Stimulated activated CD8-positive, alpha-beta memory T cell treated with anti-CD3 and anti-CD28 coated beads, Interleukin-15, amount 100 ng/mL, for 24 hours (primary cell): ENCODE data around the gene SCYL1.

ENCODE experiments used
- DNase-seq: peaks from one replicate; pipeline ENCODE4 v3.0.0-alpha.2; 2020; ENCODE audit warnings: low read depth

Gene SCYL1

DNA sequence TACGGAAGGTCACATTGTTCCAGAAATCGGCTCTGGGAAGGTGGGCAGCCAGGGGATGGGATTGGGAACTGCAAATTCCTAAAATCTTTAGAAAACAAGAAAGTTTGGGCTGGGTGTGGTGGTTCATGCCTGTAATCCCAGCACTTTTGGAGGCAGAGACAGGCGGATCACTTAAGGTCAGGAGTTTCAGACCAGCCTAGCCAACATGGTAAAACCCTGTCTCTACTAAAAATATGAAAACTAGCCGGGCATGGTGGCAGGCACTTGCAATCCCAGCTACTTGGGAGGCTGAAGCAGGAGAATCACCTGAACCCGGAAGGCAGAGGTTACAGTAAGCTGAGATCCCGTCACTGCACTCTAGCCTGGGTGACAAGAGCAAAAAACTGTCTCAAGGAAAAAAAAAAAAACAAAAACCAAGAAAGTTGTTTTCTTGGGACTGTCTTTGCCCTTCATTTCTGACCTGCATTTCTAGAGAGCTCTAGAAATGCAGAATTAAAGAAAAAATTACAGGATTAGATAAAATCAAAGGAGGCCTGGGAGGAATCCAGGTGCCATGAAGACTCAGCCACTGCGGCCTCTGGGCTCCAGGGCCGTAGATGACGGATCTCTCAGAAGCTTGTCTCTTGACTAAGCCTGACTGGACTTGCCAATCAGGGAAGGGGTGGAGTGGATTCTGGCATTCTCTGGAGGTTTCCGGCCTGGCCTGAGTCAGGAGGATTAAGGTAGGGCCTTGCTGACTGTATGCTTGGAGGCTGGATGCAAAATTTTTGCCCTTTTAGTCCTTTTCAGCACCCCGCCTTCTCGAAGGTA lies 31.3 kb upstream of the SCYL1 start:
- DNase-seq: no peak

DNA sequence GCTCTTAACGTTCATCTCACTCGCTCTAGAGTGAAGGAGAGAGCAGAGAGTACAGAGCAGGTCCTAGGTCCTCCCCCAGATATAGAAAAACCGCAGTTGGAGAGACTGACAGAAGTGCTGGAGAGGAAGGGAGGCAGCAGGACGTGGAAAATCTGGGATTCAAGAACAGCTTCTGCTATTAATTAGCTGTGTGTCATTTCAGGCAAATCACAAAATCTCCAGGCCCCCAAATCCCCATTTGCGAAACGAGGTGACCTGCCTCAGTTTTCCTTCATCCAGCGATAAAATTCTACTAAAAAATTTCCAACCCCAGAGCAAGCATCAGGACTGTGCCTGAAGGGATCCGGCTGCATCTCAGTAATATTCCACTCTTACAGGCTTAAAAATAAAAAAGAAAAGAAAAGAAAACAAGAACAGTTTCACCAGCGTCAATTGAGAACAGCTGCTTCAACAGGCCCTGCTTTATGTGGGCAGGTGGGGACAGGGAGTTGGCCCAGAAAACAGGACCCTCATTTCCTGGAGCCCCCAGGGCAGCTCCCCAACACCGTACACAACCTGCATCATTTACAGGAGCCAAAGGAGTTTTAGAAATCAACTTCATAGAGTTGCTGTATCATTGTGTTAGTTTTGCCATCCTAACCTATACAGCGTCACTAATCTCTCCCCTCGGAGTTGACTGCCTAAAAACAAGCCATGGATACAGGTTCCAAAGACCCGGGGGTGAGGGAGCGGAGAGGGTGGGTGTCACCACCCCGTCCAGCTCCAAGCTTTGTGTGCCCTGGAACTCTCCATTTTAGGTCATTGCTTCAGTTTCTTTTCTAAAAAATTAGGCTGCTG lies 28.4 kb upstream of the SCYL1 start:
- DNase-seq: no peak

DNA sequence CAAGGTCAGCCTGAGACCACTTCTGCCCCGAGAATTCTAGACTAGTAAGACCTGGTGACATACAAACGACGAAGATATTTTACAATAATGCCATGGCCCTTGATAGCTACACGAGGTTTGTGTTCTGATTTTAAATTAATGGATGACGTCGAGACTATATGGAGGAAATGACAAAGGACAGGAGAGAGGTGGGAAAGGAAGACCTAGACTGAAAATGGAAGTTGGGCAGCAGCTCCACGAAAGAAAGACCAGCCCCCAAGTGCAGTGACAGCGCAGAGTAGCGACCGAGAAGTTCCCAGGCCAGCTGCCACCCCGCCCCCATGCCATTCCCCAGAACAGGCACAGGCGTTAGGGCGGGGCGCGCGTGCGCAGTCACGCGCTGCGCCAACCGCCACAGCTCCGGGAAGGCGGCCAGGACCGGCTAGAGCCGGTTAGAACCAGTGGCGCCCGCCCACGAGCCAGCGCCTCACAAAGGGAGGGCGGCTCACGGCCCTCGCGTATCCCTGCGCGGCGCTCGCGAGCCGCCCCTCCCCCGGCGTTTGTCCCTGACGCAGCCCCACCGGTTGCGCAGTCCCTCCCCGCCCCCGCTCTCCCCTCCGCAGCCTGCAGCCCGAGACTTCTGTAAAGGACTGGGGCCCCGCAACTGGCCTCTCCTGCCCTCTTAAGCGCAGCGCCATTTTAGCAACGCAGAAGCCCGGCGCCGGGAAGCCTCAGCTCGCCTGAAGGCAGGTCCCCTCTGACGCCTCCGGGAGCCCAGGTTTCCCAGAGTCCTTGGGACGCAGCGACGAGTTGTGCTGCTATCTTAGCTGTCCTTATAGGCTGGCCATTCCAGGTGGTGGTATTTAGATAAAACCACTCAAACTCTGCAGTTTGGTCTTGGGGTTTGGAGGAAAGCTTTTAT lies 27.5 kb upstream of the SCYL1 start:
- peak; percentile 98 for DNase-seq

DNA sequence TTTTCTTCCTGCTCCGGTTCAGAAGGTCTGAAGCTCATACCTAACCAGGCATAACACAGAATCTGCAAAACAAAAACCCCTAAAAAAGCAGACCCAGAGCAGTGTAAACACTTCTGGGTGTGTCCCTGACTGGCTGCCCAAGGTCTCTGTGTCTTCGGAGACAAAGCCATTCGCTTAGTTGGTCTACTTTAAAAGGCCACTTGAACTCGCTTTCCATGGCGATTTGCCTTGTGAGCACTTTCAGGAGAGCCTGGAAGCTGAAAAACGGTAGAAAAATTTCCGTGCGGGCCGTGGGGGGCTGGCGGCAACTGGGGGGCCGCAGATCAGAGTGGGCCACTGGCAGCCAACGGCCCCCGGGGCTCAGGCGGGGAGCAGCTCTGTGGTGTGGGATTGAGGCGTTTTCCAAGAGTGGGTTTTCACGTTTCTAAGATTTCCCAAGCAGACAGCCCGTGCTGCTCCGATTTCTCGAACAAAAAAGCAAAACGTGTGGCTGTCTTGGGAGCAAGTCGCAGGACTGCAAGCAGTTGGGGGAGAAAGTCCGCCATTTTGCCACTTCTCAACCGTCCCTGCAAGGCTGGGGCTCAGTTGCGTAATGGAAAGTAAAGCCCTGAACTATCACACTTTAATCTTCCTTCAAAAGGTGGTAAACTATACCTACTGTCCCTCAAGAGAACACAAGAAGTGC lies 26.7 kb upstream of the SCYL1 start:
- DNase-seq: no peak

DNA sequence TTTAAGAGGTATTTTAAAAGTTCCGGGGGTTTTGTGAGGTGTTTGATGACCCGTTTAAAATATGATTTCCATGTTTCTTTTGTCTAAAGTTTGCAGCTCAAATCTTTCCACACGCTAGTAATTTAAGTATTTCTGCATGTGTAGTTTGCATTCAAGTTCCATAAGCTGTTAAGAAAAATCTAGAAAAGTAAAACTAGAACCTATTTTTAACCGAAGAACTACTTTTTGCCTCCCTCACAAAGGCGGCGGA lies 26.2 kb upstream of the SCYL1 start:
- no peak for DNase-seq

DNA sequence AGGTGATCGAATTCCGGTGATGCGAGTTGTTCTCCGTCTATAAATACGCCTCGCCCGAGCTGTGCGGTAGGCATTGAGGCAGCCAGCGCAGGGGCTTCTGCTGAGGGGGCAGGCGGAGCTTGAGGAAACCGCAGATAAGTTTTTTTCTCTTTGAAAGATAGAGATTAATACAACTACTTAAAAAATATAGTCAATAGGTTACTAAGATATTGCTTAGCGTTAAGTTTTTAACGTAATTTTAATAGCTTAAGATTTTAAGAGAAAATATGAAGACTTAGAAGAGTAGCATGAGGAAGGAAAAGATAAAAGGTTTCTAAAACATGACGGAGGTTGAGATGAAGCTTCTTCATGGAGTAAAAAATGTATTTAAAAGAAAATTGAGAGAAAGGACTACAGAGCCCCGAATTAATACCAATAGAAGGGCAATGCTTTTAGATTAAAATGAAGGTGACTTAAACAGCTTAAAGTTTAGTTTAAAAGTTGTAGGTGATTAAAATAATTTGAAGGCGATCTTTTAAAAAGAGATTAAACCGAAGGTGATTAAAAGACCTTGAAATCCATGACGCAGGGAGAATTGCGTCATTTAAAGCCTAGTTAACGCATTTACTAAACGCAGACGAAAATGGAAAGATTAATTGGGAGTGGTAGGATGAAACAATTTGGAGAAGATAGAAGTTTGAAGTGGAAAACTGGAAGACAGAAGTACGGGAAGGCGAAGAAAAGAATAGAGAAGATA lies 25.7 kb upstream of the SCYL1 start, which contains the start of gene MALAT1:
Gene MALAT1 (plus strand): TSS at position 69 of the 736 bp plus-strand sequence.
- peak; percentile 92 for DNase-seq

DNA sequence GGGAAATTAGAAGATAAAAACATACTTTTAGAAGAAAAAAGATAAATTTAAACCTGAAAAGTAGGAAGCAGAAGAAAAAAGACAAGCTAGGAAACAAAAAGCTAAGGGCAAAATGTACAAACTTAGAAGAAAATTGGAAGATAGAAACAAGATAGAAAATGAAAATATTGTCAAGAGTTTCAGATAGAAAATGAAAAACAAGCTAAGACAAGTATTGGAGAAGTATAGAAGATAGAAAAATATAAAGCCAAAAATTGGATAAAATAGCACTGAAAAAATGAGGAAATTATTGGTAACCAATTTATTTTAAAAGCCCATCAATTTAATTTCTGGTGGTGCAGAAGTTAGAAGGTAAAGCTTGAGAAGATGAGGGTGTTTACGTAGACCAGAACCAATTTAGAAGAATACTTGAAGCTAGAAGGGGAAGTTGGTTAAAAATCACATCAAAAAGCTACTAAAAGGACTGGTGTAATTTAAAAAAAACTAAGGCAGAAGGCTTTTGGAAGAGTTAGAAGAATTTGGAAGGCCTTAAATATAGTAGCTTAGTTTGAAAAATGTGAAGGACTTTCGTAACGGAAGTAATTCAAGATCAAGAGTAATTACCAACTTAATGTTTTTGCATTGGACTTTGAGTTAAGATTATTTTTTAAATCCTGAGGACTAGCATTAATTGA lies 25.0 kb upstream of the SCYL1 start:
- DNase-seq: no peak

DNA sequence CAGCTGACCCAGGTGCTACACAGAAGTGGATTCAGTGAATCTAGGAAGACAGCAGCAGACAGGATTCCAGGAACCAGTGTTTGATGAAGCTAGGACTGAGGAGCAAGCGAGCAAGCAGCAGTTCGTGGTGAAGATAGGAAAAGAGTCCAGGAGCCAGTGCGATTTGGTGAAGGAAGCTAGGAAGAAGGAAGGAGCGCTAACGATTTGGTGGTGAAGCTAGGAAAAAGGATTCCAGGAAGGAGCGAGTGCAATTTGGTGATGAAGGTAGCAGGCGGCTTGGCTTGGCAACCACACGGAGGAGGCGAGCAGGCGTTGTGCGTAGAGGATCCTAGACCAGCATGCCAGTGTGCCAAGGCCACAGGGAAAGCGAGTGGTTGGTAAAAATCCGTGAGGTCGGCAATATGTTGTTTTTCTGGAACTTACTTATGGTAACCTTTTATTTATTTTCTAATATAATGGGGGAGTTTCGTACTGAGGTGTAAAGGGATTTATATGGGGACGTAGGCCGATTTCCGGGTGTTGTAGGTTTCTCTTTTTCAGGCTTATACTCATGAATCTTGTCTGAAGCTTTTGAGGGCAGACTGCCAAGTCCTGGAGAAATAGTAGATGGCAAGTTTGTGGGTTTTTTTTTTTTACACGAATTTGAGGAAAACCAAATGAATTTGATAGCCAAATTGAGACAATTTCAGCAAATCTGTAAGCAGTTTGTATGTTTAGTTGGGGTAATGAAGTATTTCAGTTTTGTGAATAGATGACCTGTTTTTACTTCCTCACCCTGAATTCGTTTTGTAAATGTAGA lies 24.3 kb upstream of the SCYL1 start:
- no peak for DNase-seq

DNA sequence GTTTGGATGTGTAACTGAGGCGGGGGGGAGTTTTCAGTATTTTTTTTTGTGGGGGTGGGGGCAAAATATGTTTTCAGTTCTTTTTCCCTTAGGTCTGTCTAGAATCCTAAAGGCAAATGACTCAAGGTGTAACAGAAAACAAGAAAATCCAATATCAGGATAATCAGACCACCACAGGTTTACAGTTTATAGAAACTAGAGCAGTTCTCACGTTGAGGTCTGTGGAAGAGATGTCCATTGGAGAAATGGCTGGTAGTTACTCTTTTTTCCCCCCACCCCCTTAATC lies 23.8 kb upstream of the SCYL1 start:
- no peak for DNase-seq

DNA sequence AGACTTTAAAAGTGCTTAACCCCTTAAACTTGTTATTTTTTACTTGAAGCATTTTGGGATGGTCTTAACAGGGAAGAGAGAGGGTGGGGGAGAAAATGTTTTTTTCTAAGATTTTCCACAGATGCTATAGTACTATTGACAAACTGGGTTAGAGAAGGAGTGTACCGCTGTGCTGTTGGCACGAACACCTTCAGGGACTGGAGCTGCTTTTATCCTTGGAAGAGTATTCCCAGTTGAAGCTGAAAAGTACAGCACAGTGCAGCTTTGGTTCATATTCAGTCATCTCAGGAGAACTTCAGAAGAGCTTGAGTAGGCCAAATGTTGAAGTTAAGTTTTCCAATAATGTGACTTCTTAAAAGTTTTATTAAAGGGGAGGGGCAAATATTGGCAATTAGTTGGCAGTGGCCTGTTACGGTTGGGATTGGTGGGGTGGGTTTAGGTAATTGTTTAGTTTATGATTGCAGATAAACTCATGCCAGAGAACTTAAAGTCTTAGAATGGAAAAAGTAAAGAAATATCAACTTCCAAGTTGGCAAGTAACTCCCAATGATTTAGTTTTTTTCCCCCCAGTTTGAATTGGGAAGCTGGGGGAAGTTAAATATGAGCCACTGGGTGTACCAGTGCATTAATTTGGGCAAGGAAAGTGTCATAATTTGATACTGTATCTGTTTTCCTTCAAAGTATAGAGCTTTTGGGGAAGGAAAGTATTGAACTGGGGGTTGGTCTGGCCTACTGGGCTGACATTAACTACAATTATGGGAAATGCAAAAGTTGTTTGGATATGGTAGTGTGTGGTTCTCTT lies 23.2 kb upstream of the SCYL1 start:
- DNase-seq: no peak

DNA sequence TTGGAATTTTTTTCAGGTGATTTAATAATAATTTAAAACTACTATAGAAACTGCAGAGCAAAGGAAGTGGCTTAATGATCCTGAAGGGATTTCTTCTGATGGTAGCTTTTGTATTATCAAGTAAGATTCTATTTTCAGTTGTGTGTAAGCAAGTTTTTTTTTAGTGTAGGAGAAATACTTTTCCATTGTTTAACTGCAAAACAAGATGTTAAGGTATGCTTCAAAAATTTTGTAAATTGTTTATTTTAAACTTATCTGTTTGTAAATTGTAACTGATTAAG lies 22.7 kb upstream of the SCYL1 start:
- DNase-seq: no peak

DNA sequence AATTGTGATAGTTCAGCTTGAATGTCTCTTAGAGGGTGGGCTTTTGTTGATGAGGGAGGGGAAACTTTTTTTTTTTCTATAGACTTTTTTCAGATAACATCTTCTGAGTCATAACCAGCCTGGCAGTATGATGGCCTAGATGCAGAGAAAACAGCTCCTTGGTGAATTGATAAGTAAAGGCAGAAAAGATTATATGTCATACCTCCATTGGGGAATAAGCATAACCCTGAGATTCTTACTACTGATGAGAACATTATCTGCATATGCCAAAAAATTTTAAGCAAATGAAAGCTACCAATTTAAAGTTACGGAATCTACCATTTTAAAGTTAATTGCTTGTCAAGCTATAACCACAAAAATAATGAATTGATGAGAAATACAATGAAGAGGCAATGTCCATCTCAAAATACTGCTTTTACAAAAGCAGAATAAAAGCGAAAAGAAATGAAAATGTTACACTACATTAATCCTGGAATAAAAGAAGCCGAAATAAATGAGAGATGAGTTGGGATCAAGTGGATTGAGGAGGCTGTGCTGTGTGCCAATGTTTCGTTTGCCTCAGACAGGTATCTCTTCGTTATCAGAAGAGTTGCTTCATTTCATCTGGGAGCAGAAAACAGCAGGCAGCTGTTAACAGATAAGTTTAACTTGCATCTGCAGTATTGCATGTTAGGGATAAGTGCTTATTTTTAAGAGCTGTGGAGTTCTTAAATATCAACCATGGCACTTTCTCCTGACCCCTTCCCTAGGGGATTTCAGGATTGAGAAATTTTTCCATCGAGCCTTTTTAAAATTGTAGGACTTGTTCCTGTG lies 22.1 kb upstream of the SCYL1 start:
- no peak for DNase-seq

DNA sequence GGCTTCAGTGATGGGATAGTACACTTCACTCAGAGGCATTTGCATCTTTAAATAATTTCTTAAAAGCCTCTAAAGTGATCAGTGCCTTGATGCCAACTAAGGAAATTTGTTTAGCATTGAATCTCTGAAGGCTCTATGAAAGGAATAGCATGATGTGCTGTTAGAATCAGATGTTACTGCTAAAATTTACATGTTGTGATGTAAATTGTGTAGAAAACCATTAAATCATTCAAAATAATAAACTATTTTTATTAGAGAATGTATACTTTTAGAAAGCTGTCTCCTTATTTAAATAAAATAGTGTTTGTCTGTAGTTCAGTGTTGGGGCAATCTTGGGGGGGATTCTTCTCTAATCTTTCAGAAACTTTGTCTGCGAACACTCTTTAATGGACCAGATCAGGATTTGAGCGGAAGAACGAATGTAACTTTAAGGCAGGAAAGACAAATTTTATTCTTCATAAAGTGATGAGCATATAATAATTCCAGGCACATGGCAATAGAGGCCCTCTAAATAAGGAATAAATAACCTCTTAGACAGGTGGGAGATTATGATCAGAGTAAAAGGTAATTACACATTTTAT lies 21.4 kb upstream of the SCYL1 start:
- DNase-seq: no peak

DNA sequence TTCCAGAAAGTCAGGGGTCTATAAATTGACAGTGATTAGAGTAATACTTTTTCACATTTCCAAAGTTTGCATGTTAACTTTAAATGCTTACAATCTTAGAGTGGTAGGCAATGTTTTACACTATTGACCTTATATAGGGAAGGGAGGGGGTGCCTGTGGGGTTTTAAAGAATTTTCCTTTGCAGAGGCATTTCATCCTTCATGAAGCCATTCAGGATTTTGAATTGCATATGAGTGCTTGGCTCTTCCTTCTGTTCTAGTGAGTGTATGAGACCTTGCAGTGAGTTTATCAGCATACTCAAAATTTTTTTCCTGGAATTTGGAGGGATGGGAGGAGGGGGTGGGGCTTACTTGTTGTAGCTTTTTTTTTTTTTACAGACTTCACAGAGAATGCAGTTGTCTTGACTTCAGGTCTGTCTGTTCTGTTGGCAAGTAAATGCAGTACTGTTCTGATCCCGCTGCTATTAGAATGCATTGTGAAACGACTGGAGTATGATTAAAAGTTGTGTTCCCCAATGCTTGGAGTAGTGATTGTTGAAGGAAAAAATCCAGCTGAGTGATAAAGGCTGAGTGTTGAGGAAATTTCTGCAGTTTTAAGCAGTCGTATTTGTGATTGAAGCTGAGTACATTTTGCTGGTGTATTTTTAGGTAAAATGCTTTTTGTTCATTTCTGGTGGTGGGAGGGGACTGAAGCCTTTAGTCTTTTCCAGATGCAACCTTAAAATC lies 20.8 kb upstream of the SCYL1 start:
- no peak for DNase-seq

DNA sequence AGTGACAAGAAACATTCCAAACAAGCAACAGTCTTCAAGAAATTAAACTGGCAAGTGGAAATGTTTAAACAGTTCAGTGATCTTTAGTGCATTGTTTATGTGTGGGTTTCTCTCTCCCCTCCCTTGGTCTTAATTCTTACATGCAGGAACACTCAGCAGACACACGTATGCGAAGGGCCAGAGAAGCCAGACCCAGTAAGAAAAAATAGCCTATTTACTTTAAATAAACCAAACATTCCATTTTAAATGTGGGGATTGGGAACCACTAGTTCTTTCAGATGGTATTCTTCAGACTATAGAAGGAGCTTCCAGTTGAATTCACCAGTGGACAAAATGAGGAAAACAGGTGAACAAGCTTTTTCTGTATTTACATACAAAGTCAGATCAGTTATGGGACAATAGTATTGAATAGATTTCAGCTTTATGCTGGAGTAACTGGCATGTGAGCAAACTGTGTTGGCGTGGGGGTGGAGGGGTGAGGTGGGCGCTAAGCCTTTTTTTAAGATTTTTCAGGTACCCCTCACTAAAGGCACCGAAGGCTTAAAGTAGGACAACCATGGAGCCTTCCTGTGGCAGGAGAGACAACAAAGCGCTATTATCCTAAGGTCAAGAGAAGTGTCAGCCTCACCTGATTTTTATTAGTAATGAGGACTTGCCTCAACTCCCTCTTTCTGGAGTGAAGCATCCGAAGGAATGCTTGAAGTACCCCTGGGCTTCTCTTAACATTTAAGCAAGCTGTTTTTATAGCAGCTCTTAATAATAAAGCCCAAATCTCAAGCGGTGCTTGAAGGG lies 20.0 kb upstream of the SCYL1 start:
- no peak for DNase-seq

DNA sequence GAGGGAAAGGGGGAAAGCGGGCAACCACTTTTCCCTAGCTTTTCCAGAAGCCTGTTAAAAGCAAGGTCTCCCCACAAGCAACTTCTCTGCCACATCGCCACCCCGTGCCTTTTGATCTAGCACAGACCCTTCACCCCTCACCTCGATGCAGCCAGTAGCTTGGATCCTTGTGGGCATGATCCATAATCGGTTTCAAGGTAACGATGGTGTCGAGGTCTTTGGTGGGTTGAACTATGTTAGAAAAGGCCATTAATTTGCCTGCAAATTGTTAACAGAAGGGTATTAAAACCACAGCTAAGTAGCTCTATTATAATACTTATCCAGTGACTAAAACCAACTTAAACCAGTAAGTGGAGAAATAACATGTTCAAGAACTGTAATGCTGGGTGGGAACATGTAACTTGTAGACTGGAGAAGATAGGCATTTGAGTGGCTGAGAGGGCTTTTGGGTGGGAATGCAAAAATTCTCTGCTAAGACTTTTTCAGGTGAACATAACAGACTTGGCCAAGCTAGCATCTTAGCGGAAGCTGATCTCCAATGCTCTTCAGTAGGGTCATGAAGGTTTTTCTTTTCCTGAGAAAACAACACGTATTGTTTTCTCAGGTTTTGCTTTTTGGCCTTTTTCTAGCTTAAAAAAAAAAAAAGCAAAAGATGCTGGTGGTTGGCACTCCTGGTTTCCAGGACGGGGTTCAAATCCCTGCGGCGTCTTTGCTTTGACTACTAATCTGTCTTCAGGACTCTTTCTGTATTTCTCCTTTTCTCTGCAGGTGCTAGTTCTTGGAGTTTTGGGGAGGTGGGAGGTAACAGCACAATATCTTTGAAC lies 19.2 kb upstream of the SCYL1 start:
- no peak for DNase-seq
